ENCODE measurements around the gene LMO7. TPM values are rescaled to one million over a fixed set of nuclear protein-coding genes. Genes with fewer than 3 reads are reported as not detected.

The LMO7 gene
- total RNA-seq, 1 donor from 2014 or later = 6.8 TPM

- no peaks in the 10 kb centered on the region for H3K36me3 ChIP-seq
- Mint-ChIP-seq H3K4me3 (no peak overlapping the region), H3K27ac (no peak overlapping the region), H3K4me1 (no peaks in the 10 kb centered on the region), H3K27me3 (ENCODE audit: insufficient read depth, low read depth) (no peaks in the 10 kb centered on the region), H3K9me3 (no peaks in the 10 kb centered on the region), H3K36me3 (no peaks in the 10 kb centered on the region)
- no peak overlapping the region for H3K27ac ChIP-seq
- H3K4me1 ChIP-seq = no peaks in the 10 kb centered on the region
- no peak overlapping the region for H3K9ac ChIP-seq
- no peak overlapping the region for H2AFZ ChIP-seq (replicated peaks)
- DNase-seq (ENCODE audit: low spot score) = no peak
- no peaks in the 10 kb centered on the region for H3K27me3 ChIP-seq
- H3K79me2 ChIP-seq (ENCODE audit: low read depth) = no peaks in the 10 kb centered on the region
- no peaks in the 10 kb centered on the region for H3F3A ChIP-seq (ENCODE audit: low read depth)
- no peak overlapping the region for H3K4me3 ChIP-seq
- no peak overlapping the region for H3K4me2 ChIP-seq
- no peak for TF ChIP-seq EZH2phosphoT487 (IDR thresholded peaks at IDR 0.05)
- TF ChIP-seq EZH2 (IDR thresholded peaks at IDR 0.05) = no peak
- TF ChIP-seq, protein P1, sequence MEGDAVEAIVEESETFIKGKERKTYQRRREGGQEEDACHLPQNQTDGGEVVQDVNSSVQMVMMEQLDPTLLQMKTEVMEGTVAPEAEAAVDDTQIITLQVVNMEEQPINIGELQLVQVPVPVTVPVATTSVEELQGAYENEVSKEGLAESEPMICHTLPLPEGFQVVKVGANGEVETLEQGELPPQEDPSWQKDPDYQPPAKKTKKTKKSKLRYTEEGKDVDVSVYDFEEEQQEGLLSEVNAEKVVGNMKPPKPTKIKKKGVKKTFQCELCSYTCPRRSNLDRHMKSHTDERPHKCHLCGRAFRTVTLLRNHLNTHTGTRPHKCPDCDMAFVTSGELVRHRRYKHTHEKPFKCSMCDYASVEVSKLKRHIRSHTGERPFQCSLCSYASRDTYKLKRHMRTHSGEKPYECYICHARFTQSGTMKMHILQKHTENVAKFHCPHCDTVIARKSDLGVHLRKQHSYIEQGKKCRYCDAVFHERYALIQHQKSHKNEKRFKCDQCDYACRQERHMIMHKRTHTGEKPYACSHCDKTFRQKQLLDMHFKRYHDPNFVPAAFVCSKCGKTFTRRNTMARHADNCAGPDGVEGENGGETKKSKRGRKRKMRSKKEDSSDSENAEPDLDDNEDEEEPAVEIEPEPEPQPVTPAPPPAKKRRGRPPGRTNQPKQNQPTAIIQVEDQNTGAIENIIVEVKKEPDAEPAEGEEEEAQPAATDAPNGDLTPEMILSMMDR (IDR thresholded peaks at IDR 0.05) = no peak
- no peaks in the 10 kb centered on the region for H4K20me1 ChIP-seq (ENCODE audit: low read depth)
- H3K9me3 ChIP-seq (ENCODE audit: low read depth) = no peaks in the 10 kb centered on the region
Observed at GRCh38 chr13:75818179-75818967, 182.2 kb downstream of the LMO7 start.

- H3K4me1 ChIP-seq = no peaks in the 10 kb centered on the region
- H4K20me1 ChIP-seq (ENCODE audit: low read depth) = no peaks in the 10 kb centered on the region
- no peak overlapping the region for H3K27ac Mint-ChIP-seq
Observed at GRCh38 chr13:75818968-75819225, 182.8 kb downstream of the LMO7 start.

DNA sequence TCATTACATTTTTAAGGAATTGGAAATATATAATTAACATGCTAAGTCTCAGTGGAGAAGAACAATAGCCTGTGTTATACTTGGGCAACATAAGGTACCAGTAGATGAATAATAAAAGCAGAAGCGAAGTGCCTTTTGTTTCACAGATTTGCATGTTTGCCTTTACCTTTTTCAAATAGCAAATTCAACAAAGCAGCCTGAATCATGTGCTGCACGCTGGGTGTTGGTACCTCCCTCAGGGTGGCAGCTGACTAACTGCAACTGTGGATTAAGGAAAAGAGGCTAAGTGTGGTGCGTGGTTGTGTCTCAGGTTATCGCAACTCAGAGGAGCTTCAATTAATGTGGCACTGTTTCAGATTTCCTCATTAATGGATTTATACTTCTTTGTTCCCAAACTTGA is 189.0 kb downstream of the LMO7 start:
- no peak overlapping the region for H3K4me3 Mint-ChIP-seq
- H3K4me1 Mint-ChIP-seq = no peaks in the 10 kb centered on the region

More at GRCh38 chr13:75818968-75819225, 182.8 kb downstream of the LMO7 start:
- H3K9me3 ChIP-seq (ENCODE audit: low read depth) = no peaks in the 10 kb centered on the region
- H3K79me2 ChIP-seq (ENCODE audit: low read depth) = no peaks in the 10 kb centered on the region
- no peaks in the 10 kb centered on the region for H3K27me3 ChIP-seq
- H3K4me3 Mint-ChIP-seq = no peak overlapping the region
- no peak overlapping the region for H2AFZ ChIP-seq (replicated peaks)
- no peaks in the 10 kb centered on the region for H3K4me1 Mint-ChIP-seq
- no peak overlapping the region for H3K4me2 ChIP-seq
- DNase-seq (ENCODE audit: low spot score) = no peak
- H3K27me3 Mint-ChIP-seq (ENCODE audit: insufficient read depth, low read depth) = no peaks in the 10 kb centered on the region
- H3K36me3 Mint-ChIP-seq = no peaks in the 10 kb centered on the region
- H3K27ac ChIP-seq = no peak overlapping the region
- no peak for TF ChIP-seq EZH2 (IDR thresholded peaks at IDR 0.05)
- no peak for TF ChIP-seq EZH2phosphoT487 (IDR thresholded peaks at IDR 0.05)
- TF ChIP-seq, protein P1 (IDR thresholded peaks at IDR 0.05) = no peak
- H3K36me3 ChIP-seq = no peaks in the 10 kb centered on the region
- no peaks in the 10 kb centered on the region for H3K9me3 Mint-ChIP-seq
- H3K9ac ChIP-seq = no peak overlapping the region
- H3K4me3 ChIP-seq = no peak overlapping the region
- H3F3A ChIP-seq (ENCODE audit: low read depth) = no peaks in the 10 kb centered on the region

More for the DNA sequence above, 189.0 kb downstream of the LMO7 start:
- H3K36me3 Mint-ChIP-seq = no peaks in the 10 kb centered on the region
- H3K4me3 ChIP-seq = no peak overlapping the region
- H3K79me2 ChIP-seq (ENCODE audit: low read depth) = no peaks in the 10 kb centered on the region
- H3K36me3 ChIP-seq = no peaks in the 10 kb centered on the region
- no peak overlapping the region for H3K9ac ChIP-seq
- TF ChIP-seq EZH2 (IDR thresholded peaks at IDR 0.05) (no peak), EZH2phosphoT487 (IDR thresholded peaks at IDR 0.05) (no peak)
- TF ChIP-seq, protein P1 (IDR thresholded peaks at IDR 0.05) = no peak
- no peak overlapping the region for H3K27ac Mint-ChIP-seq
- H3K9me3 Mint-ChIP-seq = no peaks in the 10 kb centered on the region
- no peak overlapping the region for H3K4me2 ChIP-seq
- no peaks in the 10 kb centered on the region for H3K9me3 ChIP-seq (ENCODE audit: low read depth)
- no peaks in the 10 kb centered on the region for H3K27me3 ChIP-seq
- H2AFZ ChIP-seq (replicated peaks) = peak overlapping the region; percentile 40
- no peak overlapping the region for H3K27ac ChIP-seq
- DNase-seq (ENCODE audit: low spot score) = no peak
- H3K27me3 Mint-ChIP-seq (ENCODE audit: insufficient read depth, low read depth) = peaks cover 4% of the 10 kb centered on the region
- no peaks in the 10 kb centered on the region for H3F3A ChIP-seq (ENCODE audit: low read depth)
- H3K4me1 ChIP-seq = no peaks in the 10 kb centered on the region
- H4K20me1 ChIP-seq (ENCODE audit: low read depth) = no peaks in the 10 kb centered on the region
